Ovary (tissue), 3 donors: ENCODE results near the gene COG5.

ENCODE experiments used
- POLR2A ChIP-seq: fragments of 450-650 bp; IDR thresholded peaks from one replicate; pipeline ENCODE4 v1.6.1; 2017; ENCODE audit warnings: antibody characterized with exemption, mild to moderate bottlenecking, moderate library complexity
- TF ChIP-seq, protein P1 (sequence below), 3 donors: fragments of 450-650 bp in 2 of 3; fragments of 200-600 bp in 1 of 3; IDR thresholded peaks; one replicate each; pipeline versions ENCODE4 v1.5.1 to v1.8.0; 2016 to 2022; ENCODE audit warnings: antibody characterized with exemption in 3 of 3, mild to moderate bottlenecking in 1 of 3
- donor health status: DM: no; HTN: no; CAD: no.

DNA sequence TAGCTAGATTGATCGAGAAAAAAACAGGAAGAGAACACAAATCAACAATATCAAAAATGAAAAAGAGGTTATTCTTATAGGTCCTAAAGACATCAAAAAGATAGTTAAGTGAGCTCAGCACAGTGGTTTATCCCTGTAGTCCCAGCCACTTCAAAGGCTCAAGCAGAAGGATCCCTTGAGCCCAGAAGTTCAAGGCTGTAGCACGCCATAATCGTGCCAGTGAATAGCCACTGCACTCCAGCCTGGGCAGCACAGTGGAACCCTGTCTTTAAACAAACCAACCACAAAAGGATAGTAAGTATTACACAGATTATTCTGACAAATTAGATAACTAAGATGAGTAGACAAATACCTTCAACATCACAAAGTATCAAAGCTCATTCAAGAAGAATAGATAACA, 311.8 kb downstream of the COG5 start:
- TF ChIP-seq, protein P1, sequence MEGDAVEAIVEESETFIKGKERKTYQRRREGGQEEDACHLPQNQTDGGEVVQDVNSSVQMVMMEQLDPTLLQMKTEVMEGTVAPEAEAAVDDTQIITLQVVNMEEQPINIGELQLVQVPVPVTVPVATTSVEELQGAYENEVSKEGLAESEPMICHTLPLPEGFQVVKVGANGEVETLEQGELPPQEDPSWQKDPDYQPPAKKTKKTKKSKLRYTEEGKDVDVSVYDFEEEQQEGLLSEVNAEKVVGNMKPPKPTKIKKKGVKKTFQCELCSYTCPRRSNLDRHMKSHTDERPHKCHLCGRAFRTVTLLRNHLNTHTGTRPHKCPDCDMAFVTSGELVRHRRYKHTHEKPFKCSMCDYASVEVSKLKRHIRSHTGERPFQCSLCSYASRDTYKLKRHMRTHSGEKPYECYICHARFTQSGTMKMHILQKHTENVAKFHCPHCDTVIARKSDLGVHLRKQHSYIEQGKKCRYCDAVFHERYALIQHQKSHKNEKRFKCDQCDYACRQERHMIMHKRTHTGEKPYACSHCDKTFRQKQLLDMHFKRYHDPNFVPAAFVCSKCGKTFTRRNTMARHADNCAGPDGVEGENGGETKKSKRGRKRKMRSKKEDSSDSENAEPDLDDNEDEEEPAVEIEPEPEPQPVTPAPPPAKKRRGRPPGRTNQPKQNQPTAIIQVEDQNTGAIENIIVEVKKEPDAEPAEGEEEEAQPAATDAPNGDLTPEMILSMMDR (IDR thresholded peaks at IDR 0.05): no peak
- TF ChIP-seq POLR2A: no peak
